ENCODE measurements around the gene RAB34. TPM values are rescaled to one million over a fixed set of nuclear protein-coding genes. Genes with fewer than 3 reads are reported as not detected.

The RAB34 gene
- total RNA-seq, 2 experiments from 2014 or later, result 0.22 to 0.99 TPM

DNA sequence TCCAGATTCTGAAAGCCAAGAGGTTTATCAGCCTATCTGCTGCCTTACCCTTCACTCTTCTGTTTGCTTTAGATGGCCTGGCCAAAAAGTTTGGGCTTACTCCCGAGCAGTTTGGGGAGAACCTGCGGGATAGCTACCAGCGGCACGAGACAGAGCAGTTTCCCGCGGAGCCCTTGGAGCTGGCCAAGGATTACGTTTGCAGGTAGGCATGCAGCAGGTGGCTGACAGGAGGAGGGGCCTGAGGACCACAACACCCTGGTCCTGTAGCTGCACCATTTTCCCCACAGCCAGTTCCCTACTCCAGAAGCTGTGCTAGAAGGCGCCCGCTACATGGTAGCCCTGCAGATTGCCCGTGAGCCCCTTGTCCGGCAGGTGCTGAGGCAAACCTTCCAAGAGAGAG lies 35.0 kb downstream of the RAB34 start:
- Histone ChIP-seq H3K4me3 (ENCODE audit: low read depth, low read length, poor library complexity, severe bottlenecking) (no peak overlapping the region), H3K9me2 (ENCODE audit: insufficient read depth, low read length) (no peaks in the 10 kb centered on the region), H2AFZ (ENCODE audit: low read length) (no peak overlapping the region), H3K4me1 (ENCODE audit: insufficient read depth, low read length, poor library complexity, severe bottlenecking) (no peaks in the 10 kb centered on the region), H3K36me3 (ENCODE audit: insufficient read depth, low read length) (peaks cover 91% of the 10 kb centered on the region), H4K20me1 (ENCODE audit: insufficient read depth, low read length) (no peaks in the 10 kb centered on the region), H3K79me2 (ENCODE audit: insufficient read depth, low read depth, low read length) (no peaks in the 10 kb centered on the region), H3K4me2 (ENCODE audit: low read length) (no peak overlapping the region), H3K9me3 (ENCODE audit: low read length) (no peaks in the 10 kb centered on the region), H3K27ac (ENCODE audit: low read depth, low read length, poor library complexity, severe bottlenecking) (no peak overlapping the region)
- intact Hi-C loops (cut with micrococcal nuclease; ENCODE audit: unreplicated experiment), result loop anchor here (10.0 kb wide), 1 partner anchor 58 kb away; no protein-coding TSS in a partner anchor
- no peak for DNase-seq (ENCODE audit: low spot score)
- no peak for TF ChIP-seq EZH2phosphoT487 (IDR thresholded peaks at IDR 0.05; ENCODE audit: borderline replicate concordance, low read depth, low read length)
- TF ChIP-seq, protein P1, sequence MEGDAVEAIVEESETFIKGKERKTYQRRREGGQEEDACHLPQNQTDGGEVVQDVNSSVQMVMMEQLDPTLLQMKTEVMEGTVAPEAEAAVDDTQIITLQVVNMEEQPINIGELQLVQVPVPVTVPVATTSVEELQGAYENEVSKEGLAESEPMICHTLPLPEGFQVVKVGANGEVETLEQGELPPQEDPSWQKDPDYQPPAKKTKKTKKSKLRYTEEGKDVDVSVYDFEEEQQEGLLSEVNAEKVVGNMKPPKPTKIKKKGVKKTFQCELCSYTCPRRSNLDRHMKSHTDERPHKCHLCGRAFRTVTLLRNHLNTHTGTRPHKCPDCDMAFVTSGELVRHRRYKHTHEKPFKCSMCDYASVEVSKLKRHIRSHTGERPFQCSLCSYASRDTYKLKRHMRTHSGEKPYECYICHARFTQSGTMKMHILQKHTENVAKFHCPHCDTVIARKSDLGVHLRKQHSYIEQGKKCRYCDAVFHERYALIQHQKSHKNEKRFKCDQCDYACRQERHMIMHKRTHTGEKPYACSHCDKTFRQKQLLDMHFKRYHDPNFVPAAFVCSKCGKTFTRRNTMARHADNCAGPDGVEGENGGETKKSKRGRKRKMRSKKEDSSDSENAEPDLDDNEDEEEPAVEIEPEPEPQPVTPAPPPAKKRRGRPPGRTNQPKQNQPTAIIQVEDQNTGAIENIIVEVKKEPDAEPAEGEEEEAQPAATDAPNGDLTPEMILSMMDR (conservative IDR thresholded peaks at IDR 0.05; ENCODE audit: low read length), result no peak
- CTCF ChIA-PET (ENCODE audit: unreplicated experiment), result no interaction called here
- POLR2A ChIA-PET, result no interaction called here
- no TSS peak for BruUV-seq (replicated peaks)

DNA sequence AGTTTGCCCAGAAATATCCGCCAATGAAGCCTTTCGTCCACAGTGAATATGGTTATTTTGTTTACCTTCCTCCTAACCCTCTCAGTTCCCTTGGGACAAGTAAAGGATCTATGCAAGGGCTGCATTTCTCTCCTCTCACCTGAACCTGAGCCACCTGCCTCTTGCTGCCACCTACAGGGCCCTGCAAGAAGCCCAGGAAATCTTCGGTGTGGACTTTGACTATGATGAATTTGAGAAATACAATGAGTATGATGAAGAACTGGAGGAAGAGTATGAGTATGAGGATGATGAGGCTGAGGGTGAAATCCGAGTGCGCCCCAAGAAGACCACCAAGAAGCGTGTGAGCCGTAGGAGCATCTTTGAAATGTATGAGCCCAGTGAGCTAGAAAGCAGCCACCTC lies 41.7 kb downstream of the RAB34 start:
- H3K36me3 ChIP-seq (ENCODE audit: insufficient read depth, low read length), result peaks cover 94% of the 10 kb centered on the region
- no peaks in the 10 kb centered on the region for H3K9me2 ChIP-seq (ENCODE audit: insufficient read depth, low read length)
- BruUV-seq (replicated peaks), result no TSS peak
- H3K4me2 ChIP-seq (ENCODE audit: low read length), result no peak overlapping the region
- intact Hi-C loops (cut with micrococcal nuclease; ENCODE audit: unreplicated experiment), result loop anchor here (1.0 kb wide), 1 partner anchor 29 kb away; no protein-coding TSS in a partner anchor
- no peak overlapping the region for H3K27ac ChIP-seq (ENCODE audit: low read depth, low read length, poor library complexity, severe bottlenecking)
- H3K79me2 ChIP-seq (ENCODE audit: insufficient read depth, low read depth, low read length), result no peaks in the 10 kb centered on the region
- no peaks in the 10 kb centered on the region for H3K4me1 ChIP-seq (ENCODE audit: insufficient read depth, low read length, poor library complexity, severe bottlenecking)
- H3K4me3 ChIP-seq (ENCODE audit: low read depth, low read length, poor library complexity, severe bottlenecking), result no peak overlapping the region
- peak; percentile 56 for DNase-seq (ENCODE audit: low spot score)
- no peaks in the 10 kb centered on the region for H3K9me3 ChIP-seq (ENCODE audit: low read length)
- H2AFZ ChIP-seq (ENCODE audit: low read length), result no peak overlapping the region
- TF ChIP-seq, protein P1 (conservative IDR thresholded peaks at IDR 0.05; ENCODE audit: low read length), result peak; percentile 85
- TF ChIP-seq EZH2phosphoT487 (IDR thresholded peaks at IDR 0.05; ENCODE audit: borderline replicate concordance, low read depth, low read length), result no peak
- ChIA-PET CTCF (ENCODE audit: unreplicated experiment) (interaction anchor here (1.3 kb wide), 1 partner anchor 29 kb away, joined by 4 read pairs; no protein-coding TSS in a partner anchor), POLR2A (no interaction called here)
- H4K20me1 ChIP-seq (ENCODE audit: insufficient read depth, low read length), result no peaks in the 10 kb centered on the region

DNA sequence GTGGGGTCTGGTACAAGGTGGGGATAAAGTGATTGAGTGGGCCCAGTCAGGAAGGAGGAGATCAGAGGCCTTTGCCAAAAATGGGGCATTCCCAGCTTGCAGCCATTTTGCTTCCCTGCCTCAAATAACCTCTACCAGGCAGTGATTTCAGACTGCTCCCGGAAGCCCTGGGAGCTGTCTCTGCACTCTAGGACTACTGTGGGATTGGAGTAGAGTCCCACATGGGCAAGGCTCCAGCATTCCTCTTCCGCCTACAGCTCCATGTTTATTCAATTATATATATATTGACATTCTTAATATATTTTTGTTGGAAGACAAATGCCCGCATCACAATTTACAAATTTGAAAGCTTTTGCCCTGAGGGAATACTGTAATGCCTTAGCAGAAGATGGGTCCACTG lies 42.2 kb downstream of the RAB34 start:
- no peaks in the 10 kb centered on the region for H3K4me1 ChIP-seq (ENCODE audit: insufficient read depth, low read length, poor library complexity, severe bottlenecking)
- ChIA-PET POLR2A (interaction anchor here (1.0 kb wide), 1 partner anchor 27 kb away, joined by 3 read pairs; no protein-coding TSS in a partner anchor), CTCF (ENCODE audit: unreplicated experiment) (interaction anchor here (1.3 kb wide), 1 partner anchor 29 kb away, joined by 4 read pairs; no protein-coding TSS in a partner anchor)
- no peak overlapping the region for H3K4me3 ChIP-seq (ENCODE audit: low read depth, low read length, poor library complexity, severe bottlenecking)
- no peaks in the 10 kb centered on the region for H3K9me3 ChIP-seq (ENCODE audit: low read length)
- H2AFZ ChIP-seq (ENCODE audit: low read length), result no peak overlapping the region
- peaks cover 94% of the 10 kb centered on the region for H3K36me3 ChIP-seq (ENCODE audit: insufficient read depth, low read length)
- H3K4me2 ChIP-seq (ENCODE audit: low read length), result no peak overlapping the region
- TF ChIP-seq EZH2phosphoT487 (IDR thresholded peaks at IDR 0.05; ENCODE audit: borderline replicate concordance, low read depth, low read length), result no peak
- TF ChIP-seq, protein P1 (conservative IDR thresholded peaks at IDR 0.05; ENCODE audit: low read length), result no peak
- intact Hi-C loops (cut with micrococcal nuclease; ENCODE audit: unreplicated experiment), result no loop called here
- H3K79me2 ChIP-seq (ENCODE audit: insufficient read depth, low read depth, low read length), result no peaks in the 10 kb centered on the region
- BruUV-seq (replicated peaks), result no TSS peak
- no peaks in the 10 kb centered on the region for H3K9me2 ChIP-seq (ENCODE audit: insufficient read depth, low read length)
- no peak overlapping the region for H3K27ac ChIP-seq (ENCODE audit: low read depth, low read length, poor library complexity, severe bottlenecking)
- H4K20me1 ChIP-seq (ENCODE audit: insufficient read depth, low read length), result no peaks in the 10 kb centered on the region
- no peak for DNase-seq (ENCODE audit: low spot score)
